ENCODE results near the gene ARHGAP18. TPM values are rescaled to one million over a fixed set of nuclear protein-coding genes. Genes with fewer than 3 reads are reported as not detected.

Gene ARHGAP18
- total and polyA plus RNA-seq, 10 of the 15 experiments (the other 5 are each of a cell fraction or from before 2014, with no cell fraction given), result 18.2 to 52.2 (median 31.7) TPM

GRCh38 chr6:129711271-129711631 is 1.3 kb upstream of the ARHGAP18 start:
- no TSS peak for BruUV-seq (replicated peaks)
- Histone ChIP-seq H3K4me3 (no peak overlapping the region), H4K20me1 (ENCODE audit: control insufficient read depth, insufficient read depth) (no peaks in the 10 kb centered on the region), H3K79me2 (ENCODE audit: control insufficient read depth, insufficient read depth, low read length) (peaks cover 40% of the 10 kb centered on the region), H3K4me2 (ENCODE audit: control insufficient read depth, insufficient read depth) (no peak overlapping the region), H3K36me3 (ENCODE audit: control insufficient read depth in 2 of 2, insufficient read depth in 2 of 2, low read length in 1 of 2) (no peaks in the 10 kb centered on the region), H3K9me3 (replicated peaks; ENCODE audit: control insufficient read depth, insufficient read depth, low read length) (no peaks in the 10 kb centered on the region; the same call in 2 of the 3 replicates), H2AFZ (ENCODE audit: control insufficient read depth, low read depth, low read length) (no peak overlapping the region), H3K9ac (ENCODE audit: control insufficient read depth, insufficient read depth, low read length) (no peak overlapping the region), H3K4me1 (ENCODE audit: control insufficient read depth, insufficient read depth, low read length) (peaks cover 8% of the 10 kb centered on the region), H3K27me3 (replicated peaks in 1 of 2; ENCODE audit: control insufficient read depth in 2 of 2, insufficient read depth in 2 of 2, low read length in 1 of 2) (no peaks in the 10 kb centered on the region), H3K27ac (ENCODE audit: control insufficient read depth, insufficient read depth) (no peak overlapping the region)
- ChIA-PET POLR2A (interaction anchor here (0.9 to 8.6 kb wide), 5 partner anchors 13 to 69 kb away, joined by 4 to 115 read pairs (median 8); no protein-coding TSS in a partner anchor), RAD21 (ENCODE audit: unreplicated experiment) (interaction anchor here (0.9 to 12.3 kb wide), 9 partner anchors 11 to 112 kb away, joined by 3 to 189 read pairs (median 14); no protein-coding TSS in a partner anchor), CTCF (interaction anchor here (0.6 to 11.3 kb wide), 8 partner anchors 16 to 113 kb away, joined by 3 to 117 read pairs (median 4); no protein-coding TSS in a partner anchor), SMC1A (ENCODE audit: uncharacterized antibody, unreplicated experiment) (interaction anchor here (1.0 to 17.6 kb wide), 10 partner anchors 7 to 114 kb away, joined by 3 to 434 read pairs (median 24); no protein-coding TSS in a partner anchor)
- in situ Hi-C loops (cut with MboI) (no loop called here), intact Hi-C loops (cut with micrococcal nuclease; ENCODE audit: unreplicated experiment) (no loop called here)
- DNase-seq (ENCODE audit: low read depth, low spot score), result no peak
- WGBS (ENCODE audit: insufficient coverage, insufficient replicate concordance, low lambda C conversion rate, missing lambda C conversion rate), result 93% methylated on average over 2 of the region's 2 CpGs
- ATAC-seq, result no peak
- FAIRE-seq, result no peak
- TF ChIP-seq WRNIP1 (IDR thresholded peaks at IDR 0.05; ENCODE audit: borderline replicate concordance, low read depth, low read length) (no peak), FOS (IDR thresholded peaks at IDR 0.05; ENCODE audit: borderline replicate concordance, extremely low read depth, insufficient read length) (no peak), PML (IDR thresholded peaks at IDR 0.05; ENCODE audit: low read length) (no peak), ZNF217 (IDR thresholded peaks at IDR 0.05) (no peak), SMARCA5 (IDR thresholded peaks at IDR 0.05) (no peak), SRF (IDR thresholded peaks at IDR 0.05; ENCODE audit: low read depth in 2 of 2, low read length in 2 of 2) (no peak), SP1 (IDR thresholded peaks at IDR 0.05; ENCODE audit: low read depth, low read length) (no peak), ZNF384 (IDR thresholded peaks at IDR 0.05; ENCODE audit: borderline replicate concordance, low read depth, low read length) (no peak), NKRF (conservative IDR thresholded peaks at IDR 0.05) (no peak), RAD51 (IDR thresholded peaks at IDR 0.05) (no peak), HDAC6 (IDR thresholded peaks at IDR 0.05; ENCODE audit: unreplicated experiment) (no peak), REST (IDR thresholded peaks at IDR 0.05; ENCODE audit: low read depth, low read length) (no peak), IKZF2 (IDR thresholded peaks at IDR 0.05) (no peak), CTCF (IDR thresholded peaks at IDR 0.05 in 2 of 3, conservative IDR thresholded peaks at IDR 0.05 in 1 of 3; ENCODE audit: control insufficient read depth in 2 of 3, extremely low read depth in 1 of 3, insufficient read depth in 1 of 3, low read depth in 3 of 3, low read length in 3 of 3) (no peak), IKZF1 (conservative IDR thresholded peaks at IDR 0.05) (no peak)
- TF ChIP-seq, protein P1, sequence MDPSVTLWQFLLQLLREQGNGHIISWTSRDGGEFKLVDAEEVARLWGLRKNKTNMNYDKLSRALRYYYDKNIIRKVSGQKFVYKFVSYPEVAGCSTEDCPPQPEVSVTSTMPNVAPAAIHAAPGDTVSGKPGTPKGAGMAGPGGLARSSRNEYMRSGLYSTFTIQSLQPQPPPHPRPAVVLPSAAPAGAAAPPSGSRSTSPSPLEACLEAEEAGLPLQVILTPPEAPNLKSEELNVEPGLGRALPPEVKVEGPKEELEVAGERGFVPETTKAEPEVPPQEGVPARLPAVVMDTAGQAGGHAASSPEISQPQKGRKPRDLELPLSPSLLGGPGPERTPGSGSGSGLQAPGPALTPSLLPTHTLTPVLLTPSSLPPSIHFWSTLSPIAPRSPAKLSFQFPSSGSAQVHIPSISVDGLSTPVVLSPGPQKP (IDR thresholded peaks at IDR 0.05; ENCODE audit: low read depth, low read length), result no peak

Measured in GM12878 (cell line).